ENCODE results near the gene CRYGB.

The CRYGB gene, protein sequence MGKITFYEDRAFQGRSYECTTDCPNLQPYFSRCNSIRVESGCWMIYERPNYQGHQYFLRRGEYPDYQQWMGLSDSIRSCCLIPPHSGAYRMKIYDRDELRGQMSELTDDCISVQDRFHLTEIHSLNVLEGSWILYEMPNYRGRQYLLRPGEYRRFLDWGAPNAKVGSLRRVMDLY

DNA sequence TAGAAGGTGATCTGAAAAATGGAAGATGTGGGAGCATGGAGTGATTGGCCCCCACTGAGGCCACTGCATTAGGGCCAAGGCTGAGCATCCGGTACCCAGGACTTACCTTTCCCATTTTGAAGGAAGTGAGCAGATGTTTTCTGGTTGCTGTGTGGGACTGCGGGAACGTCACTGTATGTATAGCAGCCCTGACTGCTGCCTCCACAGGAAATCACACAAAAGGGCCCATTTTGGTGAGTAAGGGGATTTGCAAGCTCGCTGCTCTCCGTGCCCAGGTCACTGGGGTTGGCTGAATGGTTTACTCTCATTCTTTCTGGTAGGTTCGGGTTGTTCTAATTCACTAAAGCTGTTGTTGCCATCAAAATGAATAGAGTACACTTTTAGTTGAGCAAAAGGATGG lies at the start of gene CRYGB:
TSS of gene CRYGB (minus strand) at position 153 of the 400 bp plus-strand sequence. CDS start at position 115, 38 bp downstream.
- H3K4me3 ChIP-seq (ENCODE audit: low read depth, low read length), result no peak within 1 kb of the TSS
- TF ChIP-seq MAX (IDR thresholded peaks at IDR 0.05; ENCODE audit: low read depth, low read length) (no peak), POLR2A (IDR thresholded peaks at IDR 0.05; ENCODE audit: extremely low read depth, insufficient read length) (no peak), MYC (IDR thresholded peaks at IDR 0.05; ENCODE audit: low read depth, low read length) (no peak)
- TF ChIP-seq, protein P1, sequence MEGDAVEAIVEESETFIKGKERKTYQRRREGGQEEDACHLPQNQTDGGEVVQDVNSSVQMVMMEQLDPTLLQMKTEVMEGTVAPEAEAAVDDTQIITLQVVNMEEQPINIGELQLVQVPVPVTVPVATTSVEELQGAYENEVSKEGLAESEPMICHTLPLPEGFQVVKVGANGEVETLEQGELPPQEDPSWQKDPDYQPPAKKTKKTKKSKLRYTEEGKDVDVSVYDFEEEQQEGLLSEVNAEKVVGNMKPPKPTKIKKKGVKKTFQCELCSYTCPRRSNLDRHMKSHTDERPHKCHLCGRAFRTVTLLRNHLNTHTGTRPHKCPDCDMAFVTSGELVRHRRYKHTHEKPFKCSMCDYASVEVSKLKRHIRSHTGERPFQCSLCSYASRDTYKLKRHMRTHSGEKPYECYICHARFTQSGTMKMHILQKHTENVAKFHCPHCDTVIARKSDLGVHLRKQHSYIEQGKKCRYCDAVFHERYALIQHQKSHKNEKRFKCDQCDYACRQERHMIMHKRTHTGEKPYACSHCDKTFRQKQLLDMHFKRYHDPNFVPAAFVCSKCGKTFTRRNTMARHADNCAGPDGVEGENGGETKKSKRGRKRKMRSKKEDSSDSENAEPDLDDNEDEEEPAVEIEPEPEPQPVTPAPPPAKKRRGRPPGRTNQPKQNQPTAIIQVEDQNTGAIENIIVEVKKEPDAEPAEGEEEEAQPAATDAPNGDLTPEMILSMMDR (IDR thresholded peaks at IDR 0.05; ENCODE audit: low read depth, low read length), result no peak
- no peak for DNase-seq (ENCODE audit: low read depth)

GRCh38 chr2:208195531-208195930 lies 49.6 kb upstream of the CRYGB start:
- no peak overlapping the region for H3K4me3 ChIP-seq (ENCODE audit: low read depth, low read length)
- TF ChIP-seq, protein P1 (IDR thresholded peaks at IDR 0.05; ENCODE audit: low read depth, low read length), result no peak
- TF ChIP-seq MYC (IDR thresholded peaks at IDR 0.05; ENCODE audit: low read depth, low read length) (no peak), POLR2A (IDR thresholded peaks at IDR 0.05; ENCODE audit: extremely low read depth, insufficient read length) (no peak), MAX (IDR thresholded peaks at IDR 0.05; ENCODE audit: low read depth, low read length) (no peak)
- no peak for DNase-seq (ENCODE audit: low read depth)

DNA sequence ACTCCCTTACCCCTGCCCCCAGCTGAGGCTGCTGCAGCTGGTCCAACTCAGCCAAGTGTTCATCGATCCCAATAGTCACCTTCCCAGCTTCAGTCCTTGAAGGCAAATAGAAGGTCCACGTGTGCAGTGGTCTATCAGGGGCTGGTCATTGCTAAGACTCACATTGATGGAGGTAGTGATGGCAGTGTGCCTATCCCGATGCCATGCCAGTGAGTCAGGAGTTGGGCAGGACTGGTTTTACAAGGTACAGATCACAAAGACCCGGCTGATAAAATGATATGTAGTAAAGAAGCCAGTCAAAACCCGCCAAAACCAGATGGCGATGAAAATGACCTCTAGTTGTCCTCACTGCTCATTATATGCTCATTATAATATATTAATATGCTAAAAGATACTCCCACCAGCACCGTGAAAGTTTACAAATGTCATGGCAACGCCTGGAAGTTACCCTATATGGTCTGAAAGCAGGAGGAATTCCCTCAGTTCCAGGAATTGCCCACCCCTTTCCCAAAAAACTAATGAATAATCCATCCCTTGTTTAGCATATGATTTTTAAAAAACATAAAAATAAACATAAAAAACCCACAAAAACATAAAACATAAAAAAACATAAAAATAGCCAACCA lies 46.8 kb upstream of the CRYGB start:
- DNase-seq (ENCODE audit: low read depth), result no peak
- H3K4me3 ChIP-seq (ENCODE audit: low read depth, low read length), result no peak overlapping the region
- TF ChIP-seq POLR2A (IDR thresholded peaks at IDR 0.05; ENCODE audit: extremely low read depth, insufficient read length) (no peak), MYC (IDR thresholded peaks at IDR 0.05; ENCODE audit: low read depth, low read length) (no peak), MAX (IDR thresholded peaks at IDR 0.05; ENCODE audit: low read depth, low read length) (no peak)
- TF ChIP-seq, protein P1 (IDR thresholded peaks at IDR 0.05; ENCODE audit: low read depth, low read length), result no peak

DNA sequence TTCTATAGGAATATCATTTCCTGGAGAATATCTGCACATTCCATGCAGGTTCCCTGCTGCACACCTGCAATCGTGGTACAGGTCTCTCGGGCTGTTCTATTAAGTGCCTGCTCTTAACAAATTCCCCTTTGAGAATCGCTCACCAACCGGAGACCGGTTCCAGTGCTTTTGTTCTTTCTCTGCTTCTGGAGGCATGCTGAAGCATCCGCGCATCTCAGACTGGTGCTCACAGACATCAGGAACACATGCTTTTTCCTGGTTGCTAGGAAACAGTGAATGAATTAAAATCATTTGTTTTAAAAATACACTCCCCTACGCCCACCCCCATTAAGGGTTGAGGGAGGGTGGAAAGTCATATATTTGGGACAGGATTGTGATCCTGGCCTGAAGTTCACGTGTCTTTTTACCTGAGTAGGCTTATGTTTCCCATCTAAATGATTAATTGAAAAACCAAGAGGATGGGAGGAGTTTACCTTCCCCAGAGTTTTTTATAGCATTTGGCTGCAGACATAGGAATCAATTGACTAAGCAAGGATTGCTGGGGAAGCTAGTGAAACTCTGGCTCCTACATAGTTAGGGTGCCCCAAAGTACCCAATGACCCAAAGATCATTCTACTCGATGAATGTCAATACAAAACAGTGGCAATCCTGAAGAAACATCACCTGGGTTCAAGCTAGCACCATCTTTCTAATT lies 44.0 kb upstream of the CRYGB start, which contains the start of gene C2orf80:
TSS of gene C2orf80 (minus strand) at position 221 of the 694 bp plus-strand sequence. CDS start 3,044 bp downstream, outside the sequence.
- no peak for DNase-seq (ENCODE audit: low read depth)
- H3K4me3 ChIP-seq (ENCODE audit: low read depth, low read length), result no peak within 1 kb of the TSS
- no peak for TF ChIP-seq MAX (IDR thresholded peaks at IDR 0.05; ENCODE audit: low read depth, low read length)

- TF ChIP-seq POLR2A (IDR thresholded peaks at IDR 0.05; ENCODE audit: extremely low read depth, insufficient read length), result no peak
- TF ChIP-seq, protein P1 (IDR thresholded peaks at IDR 0.05; ENCODE audit: low read depth, low read length), result no peak
- no peak for TF ChIP-seq MAX (IDR thresholded peaks at IDR 0.05; ENCODE audit: low read depth, low read length)
- no peak for TF ChIP-seq MYC (IDR thresholded peaks at IDR 0.05; ENCODE audit: low read depth, low read length)
- DNase-seq (ENCODE audit: low read depth), result no peak
- no peak overlapping the region for H3K4me3 ChIP-seq (ENCODE audit: low read depth, low read length)
Observed at GRCh38 chr2:208189069-208189809, 43.3 kb upstream of the CRYGB start.
